NT2/D1 (cell line): ENCODE results near the gene PTPN20.

Experiments used
- SUZ12 ChIP-seq: IDR thresholded peaks from 2 replicates; pipeline ENCODE4 v1.6.1; 2011; ENCODE audit not compliant: insufficient read length, insufficient read depth; ENCODE audit errors: extremely low read depth
- YY1 ChIP-seq: IDR thresholded peaks from 2 replicates; pipeline ENCODE4 v1.6.1; 2011; ENCODE audit not compliant: insufficient read length, insufficient read depth
- ZNF274 ChIP-seq: IDR thresholded peaks from 2 replicates; pipeline ENCODE4 v1.6.1; 2011; ENCODE audit warnings: mild to moderate bottlenecking, low read depth, low read length

GRCh38 chr10:47018026-47018735 is 107.0 kb downstream of the PTPN20 start:
- TF ChIP-seq SUZ12 (no peak), YY1 (no peak), ZNF274 (no peak)
